Activated T-cell treated with anti-CD3 and anti-CD28 coated beads for 24 hours (primary cell): ENCODE measurements around the gene PSTPIP1.

ENCODE experiments used
- DNase-seq: peaks from one replicate; pipeline ENCODE4 v3.0.0-alpha.2; 2020; ENCODE audit warnings: low read depth

The PSTPIP1 gene

DNA sequence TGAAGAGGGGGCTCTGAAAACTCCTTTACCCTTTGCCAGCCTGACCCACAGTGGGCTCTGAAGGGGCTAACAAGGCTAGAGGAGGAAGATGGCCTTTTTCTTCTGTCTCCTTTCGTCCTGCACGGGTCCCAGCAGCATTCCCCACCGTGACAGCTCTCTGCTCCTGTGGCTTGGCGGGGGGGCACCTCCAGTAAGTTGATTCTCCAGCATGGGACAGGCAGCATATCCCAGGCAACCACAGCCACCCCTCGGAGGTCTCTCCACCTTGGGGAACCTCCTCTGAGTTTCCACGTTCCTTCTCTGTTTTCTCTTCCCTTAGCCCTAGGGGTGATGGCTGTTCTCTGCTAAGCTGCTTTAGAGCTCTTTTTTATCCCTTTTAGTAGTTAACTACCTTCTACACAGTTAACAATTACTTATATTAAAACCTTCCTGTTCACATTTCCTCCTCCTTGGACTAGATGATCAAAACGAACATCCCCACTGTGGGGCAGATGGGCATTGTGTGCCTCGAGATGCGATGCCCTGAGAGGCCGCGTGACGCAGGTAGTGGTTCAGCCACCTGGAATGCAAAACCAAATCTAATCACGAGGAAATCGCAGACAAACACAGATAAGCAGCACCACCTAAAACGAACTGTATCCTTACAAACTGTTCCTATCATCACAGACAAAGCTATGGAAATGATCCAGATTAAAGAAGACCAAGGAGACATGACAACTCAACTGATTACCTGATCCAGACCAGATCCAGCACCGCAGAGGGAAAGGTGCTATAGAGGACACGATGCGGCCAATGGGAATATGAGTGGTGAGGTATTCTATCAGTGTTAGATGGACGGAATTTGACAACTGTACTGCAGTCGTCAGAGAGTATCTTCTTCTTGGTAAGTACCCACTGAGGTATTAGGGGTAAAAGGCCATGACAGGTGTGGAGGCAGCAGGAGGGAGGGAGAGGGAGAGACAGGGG lies 48.3 kb downstream of the PSTPIP1 start:
- no peak for DNase-seq

DNA sequence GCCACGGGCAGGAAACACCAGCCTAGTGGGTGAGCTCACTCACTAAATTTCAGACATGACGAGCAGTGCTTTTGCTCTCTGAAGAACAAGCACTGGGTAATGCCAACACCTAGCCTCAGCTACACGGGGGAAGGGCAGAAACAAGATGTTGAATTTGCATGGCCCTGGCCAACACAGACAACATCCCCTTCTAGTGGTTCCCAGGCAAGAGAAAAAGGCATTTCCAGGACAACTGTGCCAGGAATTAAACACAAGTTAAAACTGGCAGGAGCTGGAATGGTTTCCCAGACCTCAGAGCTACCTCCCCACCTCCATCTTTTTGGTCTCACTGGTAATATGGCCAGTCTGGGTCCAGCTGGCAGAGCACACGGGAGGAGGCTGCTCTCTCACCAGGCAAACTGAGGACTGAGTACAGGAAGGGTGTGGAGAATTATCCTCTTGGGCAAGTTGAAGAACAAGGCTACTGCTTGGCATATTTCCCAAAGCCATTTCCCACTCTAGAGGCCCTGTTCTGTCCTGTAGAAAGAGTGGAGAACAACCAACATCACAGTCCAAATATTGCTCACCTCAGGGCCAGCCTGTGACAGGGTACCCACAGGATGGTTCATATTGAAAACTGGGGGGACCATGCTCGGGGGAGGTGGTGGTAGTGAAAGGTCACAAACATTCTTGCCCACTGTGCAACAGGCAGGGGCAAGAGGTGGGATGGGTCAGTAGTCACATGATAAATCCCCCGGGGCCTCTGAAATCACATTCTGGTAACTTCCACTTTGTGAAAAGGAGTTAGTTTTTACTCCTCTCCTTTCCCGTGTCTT lies 49.5 kb downstream of the PSTPIP1 start:
- DNase-seq, result no peak

DNA sequence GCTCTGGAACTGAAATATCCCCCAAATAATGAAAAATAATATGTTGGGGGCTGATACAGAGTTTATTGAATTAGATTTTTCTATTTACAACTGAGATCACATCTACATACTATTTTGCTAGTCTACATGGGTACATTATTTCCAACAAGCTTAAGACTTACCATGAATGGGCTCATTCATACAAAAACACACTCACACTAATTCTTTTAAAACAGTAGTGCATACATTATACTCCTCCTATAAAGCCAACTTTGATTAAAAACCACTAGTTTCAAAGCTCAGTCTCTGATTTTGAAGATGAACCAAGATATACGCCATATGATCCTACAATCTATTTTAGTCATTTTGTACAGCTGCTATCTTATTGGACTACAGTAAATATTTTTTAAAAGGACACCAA lies 51.1 kb downstream of the PSTPIP1 start:
- no peak for DNase-seq

DNA sequence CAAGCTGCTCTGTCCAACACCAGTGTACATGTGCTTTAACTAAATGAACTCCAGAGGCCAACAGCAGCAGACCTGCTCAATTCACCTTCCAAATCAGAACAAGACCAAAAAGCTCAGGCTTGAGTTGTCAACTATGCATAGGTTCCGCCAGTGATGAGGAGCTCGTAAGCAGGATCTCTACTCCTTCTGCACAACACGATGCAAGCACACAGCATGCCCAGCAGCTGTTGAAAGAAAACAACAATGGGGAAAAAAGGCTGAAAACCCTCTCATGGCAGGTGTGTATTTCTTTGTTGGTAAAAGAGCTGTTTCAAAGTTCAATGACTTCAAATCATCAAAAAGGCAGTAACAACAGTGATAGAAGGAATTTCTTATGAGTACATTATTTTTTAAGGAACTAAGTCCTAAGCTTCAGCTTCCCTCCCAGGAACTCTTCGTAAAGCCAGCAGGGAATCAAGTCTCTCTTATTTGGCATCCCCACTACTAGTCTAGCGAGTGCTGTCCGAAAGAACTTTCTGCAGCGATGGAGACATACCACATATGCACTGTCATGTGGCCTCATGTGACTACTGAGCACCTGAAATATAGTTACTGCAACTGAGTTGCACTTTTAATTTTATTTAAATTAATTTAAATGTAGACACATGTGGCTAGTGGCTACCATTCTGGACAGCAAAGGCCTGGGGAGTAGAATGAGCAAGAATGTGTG lies 51.9 kb downstream of the PSTPIP1 start:
- no peak for DNase-seq

DNA sequence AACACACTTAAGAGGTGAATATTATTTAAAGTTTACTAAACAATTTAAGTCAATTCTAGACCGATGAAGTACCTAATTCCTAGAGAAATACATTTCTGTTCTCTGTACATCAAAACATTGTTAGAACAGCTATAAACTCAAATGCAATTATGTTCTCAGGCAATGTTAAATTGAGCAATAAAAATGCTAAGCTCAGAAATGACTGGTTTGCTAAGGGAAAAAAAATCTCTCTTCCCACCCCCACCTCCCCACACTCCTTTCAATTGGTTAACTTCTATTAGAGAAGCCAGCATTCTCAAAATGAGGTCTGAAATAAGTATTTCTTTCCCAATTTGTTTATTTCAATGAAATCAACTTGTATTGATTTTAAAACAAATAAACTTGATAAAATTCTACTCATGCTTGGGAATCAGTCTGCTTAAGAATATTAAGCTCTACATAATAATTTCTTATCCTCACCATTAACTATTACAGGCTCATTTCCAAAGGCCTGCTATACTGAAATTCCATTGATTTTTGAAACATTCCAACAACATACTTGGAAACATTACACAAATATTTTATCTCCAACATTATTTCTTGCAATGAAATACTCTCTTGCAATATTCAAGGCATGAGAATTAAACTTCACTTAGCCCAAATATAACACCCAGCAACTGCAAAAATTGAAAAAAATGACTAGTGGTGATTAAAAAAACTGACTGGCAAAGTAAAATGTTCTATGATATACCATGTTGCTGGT lies 53.4 kb downstream of the PSTPIP1 start:
- DNase-seq, result no peak

DNA sequence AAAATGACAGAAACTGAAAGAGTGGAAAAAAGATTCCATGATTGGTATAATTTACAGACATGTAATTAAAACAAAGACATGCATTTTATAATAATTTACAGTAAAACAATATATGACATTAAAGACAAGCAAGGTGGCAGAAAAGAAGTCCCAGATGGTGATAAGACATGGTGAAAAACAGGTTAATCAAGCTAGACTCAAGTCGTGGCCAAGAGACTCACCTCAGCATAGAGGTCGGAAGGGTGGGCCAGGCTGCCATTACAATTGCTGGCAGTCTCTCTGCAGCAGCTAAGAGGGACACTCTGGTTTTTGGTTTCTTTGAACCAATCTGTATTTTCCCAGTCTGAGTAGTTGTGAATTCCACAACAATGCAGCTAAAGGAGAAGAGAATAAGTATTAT lies 57.6 kb downstream of the PSTPIP1 start:
- no peak for DNase-seq

DNA sequence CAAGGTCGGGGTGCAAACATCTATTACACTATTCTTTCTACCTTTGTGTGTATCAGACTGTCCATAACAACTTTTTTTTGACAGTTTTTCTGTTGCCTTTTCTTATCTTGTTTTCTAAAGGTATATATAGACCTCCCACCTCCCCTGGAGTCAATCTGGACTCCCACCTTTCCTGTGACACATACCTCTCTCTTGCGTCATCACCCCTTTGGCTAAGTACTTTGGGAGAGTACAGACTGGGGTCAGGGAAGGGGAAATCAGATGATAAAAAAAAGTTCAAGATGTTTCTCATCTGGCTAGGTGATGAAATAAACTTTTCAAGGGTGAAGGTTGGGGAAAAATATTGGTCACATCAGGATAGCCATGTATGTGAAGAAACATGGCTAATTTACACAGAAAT lies 58.8 kb downstream of the PSTPIP1 start:
- DNase-seq, result no peak

DNA sequence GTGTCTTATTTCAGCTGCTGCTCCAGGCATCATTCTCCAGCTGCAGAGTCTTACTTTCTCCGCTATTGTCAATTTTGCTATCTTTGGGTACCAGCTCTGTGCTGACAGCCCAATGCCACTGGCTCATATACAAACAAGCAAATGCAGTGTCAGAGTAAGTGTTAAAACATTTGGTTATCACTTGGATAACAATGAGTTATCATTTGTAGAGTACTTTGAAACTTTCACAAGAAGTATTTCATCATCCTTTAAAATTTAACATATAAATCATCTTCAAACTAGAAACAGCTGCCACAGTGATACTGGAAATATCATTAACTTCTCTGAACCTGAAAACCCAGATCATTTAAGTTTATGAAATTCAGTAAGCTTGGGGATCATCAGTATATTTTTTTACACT lies 62.1 kb downstream of the PSTPIP1 start:
- DNase-seq, result no peak

DNA sequence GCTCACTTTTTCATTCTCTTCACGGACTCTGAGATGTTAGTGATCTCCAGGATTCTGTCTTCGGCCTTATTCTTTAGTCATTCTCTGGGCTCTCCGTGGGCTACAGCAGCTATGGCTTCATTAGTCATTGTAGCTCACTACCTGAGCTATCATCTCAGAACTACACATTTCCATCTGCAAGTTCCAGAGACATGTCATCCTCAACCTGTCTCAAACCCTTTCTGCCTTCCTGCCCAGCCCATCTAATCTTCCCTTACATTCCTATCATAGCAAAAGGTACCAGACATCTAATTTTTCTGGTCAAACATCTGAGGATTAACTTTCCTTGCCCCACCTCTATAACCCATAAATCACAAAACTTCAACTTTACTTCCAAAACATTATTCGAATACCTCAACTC lies 62.8 kb downstream of the PSTPIP1 start:
- no peak for DNase-seq

DNA sequence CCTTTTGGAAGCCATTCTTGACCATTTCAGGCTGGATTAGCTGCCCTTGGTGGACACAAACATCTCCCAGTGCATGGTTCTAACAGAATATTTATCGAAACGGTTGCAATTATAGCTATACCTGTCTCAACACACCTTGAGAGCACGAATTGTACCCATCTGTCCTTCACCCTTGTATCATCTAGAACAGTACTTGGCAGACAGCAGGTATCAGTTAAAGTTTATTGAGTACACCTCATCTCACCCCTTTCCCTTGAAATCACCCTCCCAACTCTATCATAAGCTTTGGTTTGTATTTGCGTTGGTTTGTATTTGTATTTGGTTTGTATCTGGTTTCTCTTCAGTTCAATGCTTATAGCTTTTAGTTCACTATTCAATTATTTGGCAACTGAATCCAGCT lies 63.5 kb downstream of the PSTPIP1 start:
- no peak for DNase-seq

DNA sequence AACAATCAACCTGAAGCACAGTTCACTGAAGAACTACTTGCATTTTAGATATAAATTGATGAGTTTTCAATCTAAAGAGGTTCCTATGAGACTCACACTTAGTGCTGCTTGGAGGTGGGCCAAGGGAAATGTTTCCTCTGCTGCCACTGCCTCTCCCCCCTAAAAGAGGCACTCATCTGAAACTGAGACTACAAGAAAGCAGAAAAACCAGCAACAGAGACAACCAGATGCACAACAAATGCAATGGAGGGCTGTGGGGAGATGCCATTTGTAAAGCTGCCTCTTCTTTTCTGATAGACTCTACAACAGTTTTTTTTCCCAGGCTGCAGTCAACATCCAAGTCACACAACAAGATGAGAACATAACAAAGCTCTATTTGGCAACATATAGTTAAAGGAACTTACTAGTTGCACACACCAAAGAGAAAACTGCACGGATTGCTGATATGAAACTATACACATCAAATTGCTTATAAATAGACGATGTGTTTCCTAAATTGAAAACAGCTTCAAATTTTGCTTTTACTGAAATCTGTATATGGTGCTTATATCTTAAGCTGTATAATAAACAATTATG lies 64.9 kb downstream of the PSTPIP1 start:
- no peak for DNase-seq

DNA sequence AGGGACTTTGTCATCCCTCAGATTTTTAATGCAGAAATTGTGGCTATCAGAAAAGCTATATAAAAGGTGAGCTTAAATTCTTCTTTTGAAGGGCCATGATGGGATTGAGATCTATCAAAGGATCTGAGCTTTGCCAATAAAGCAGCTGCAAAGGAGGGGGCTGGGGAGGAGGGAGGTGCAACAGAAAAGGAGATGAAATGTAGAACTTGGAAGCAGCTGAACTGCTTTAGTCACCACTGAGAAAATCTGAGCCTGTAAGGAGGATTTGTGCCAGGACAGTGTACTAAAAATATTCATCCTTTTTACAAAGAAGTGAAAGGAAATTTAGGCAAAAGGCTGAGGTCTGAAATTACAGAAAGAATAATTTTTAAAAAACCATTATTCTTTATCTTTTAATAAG lies 65.6 kb downstream of the PSTPIP1 start:
- DNase-seq, result no peak

DNA sequence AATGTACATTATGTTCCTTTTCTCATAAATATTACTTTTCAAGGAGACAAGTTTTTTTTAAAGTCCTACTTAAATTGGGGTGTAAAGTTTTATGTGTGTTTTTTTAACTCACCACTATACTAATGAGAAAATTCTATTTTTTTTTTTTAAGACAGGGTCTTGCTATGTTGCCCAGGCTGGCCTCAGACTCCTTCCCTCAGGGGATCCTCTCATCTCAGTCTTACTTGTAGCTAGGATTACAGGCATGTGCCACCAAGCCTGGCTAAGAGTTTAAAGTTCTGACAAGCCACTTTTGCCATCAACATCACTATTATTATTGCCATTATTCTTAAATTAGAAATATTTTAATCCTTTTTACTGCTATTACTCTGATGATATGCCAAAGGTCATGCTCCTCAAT lies 68.3 kb downstream of the PSTPIP1 start:
- DNase-seq, result no peak

DNA sequence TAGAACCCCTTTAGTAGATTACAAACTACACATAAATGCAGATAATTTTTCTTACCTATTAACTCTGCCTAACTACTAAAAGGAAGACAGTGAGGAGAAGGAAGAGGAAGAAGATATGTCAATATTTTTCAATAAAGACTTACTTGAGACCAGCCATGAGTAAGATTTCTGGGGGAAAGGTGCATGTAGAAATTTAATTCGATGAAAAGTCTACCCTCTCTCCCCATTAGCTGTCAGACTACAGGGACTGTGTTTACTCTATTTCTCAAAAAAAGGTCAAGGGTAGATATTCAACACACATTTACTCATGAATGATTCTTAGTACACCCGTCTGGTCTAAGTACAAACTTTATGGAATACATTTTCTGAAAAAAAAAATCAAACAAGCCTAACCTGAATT lies 69.1 kb downstream of the PSTPIP1 start:
- no peak for DNase-seq

DNA sequence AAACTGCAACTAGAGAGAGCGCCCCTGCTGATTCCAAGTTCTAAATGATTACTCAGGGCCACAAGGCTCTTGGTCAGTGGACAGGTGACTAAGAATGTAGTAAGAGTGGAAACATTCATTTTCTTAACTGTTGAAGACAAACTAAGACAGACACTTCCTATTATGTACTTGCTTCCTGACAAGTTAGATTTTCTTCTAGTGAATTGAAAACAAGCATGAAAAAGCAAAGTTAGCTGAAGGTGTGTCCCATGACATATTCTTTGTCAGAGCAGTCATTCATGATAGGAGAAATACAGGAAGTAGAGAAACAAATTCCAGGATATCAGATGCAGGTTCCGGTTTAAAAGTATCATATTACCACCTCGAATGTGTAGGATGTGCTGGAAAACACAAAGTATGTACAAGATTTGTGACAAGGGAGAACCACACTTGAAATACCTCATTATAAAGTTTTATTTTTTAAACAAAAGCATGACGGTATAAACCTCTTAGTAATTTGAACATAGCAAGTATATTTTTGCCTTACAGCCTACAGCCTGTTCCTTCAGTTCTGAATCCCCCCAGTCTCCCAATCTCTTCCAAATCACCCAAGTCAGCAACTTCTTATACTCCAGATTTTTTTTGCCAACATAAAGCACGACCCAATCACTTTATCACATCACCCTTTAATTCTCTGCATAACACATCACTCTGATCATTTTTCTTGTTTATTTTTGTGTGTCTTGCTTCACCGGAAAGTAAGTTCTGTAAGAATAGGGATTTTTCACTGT lies 69.8 kb downstream of the PSTPIP1 start:
- DNase-seq, result no peak

DNA sequence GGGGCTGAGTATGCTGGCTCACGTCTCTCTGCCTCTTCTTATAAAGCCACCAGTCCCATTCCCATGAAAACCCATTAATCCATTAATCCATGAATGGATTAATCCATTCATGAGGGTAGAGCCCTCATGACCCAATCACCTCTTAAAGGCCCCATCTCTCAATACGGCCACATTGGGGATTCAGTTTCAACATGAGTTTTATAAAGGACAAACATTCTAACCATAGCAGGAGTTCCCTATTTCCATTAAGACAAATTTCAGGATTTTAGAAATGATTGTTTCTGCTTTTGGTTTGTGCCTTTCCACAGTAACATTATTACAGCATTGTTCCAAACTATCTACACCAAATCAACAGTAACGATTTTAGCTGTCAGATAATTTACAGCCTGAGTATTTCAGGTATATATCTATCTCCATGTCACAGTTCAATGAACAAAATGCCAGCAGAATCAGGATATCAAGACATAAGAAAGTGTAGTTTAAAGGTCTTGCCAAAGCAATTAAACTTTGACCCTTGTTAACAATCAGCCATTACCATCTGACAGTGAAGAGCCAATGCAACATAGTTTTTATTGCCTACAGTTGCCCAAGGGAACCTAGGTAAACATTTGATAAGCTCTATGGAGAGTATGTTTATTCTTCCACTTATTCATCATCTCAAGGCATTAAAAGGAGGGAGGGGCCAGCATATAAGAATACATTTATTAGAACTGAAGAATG lies 72.2 kb downstream of the PSTPIP1 start:
- DNase-seq, result no peak

DNA sequence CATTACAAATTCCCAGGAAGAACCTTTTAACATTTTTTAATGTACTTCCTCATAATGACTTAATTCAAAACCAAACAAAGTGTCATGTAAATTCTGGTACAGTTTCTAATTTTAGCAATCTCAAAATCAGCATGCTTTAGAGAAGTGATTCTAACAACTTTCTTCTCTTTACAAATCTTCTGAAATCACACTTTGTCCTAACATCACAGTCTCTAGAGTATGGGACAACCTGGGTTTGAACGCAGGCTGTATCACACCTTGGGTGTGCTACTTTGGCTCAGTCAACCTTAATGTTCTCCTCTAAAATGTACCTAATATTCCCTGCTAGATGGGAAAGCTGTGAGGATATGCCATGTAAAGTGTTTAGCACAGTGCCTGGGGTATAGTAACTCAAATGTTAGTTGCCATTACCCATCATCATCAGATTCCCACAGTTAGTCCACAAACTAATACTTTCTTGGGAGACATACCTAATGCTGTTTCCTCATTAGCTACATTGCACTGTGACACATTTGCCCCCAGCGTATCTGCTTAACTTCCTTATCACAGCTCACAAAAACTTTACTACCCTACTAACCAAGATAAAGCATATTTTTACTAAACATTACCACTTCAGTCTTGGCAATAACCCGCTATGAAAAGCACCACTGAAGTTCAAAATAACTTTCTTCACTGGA lies 72.9 kb downstream of the PSTPIP1 start:
- DNase-seq, result no peak

DNA sequence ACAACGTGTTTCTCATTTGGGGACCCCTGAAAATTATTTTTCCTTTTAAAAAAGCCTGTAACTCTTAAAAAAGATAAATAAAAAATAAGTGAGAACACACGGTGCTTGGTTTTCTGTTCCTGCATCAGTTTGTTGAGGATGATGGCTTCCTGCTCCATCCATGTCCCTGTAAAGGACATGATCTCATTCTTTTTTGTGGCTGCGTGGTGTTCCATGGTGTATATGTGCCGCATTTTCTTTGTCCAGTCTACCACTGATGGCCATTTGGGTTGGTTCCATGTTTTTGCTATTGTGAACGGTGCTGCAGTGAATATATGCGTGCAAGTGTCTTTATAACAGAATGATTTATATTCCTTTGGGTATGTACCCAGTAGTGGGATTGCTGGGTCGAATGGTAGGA lies 73.7 kb downstream of the PSTPIP1 start:
- DNase-seq, result no peak

DNA sequence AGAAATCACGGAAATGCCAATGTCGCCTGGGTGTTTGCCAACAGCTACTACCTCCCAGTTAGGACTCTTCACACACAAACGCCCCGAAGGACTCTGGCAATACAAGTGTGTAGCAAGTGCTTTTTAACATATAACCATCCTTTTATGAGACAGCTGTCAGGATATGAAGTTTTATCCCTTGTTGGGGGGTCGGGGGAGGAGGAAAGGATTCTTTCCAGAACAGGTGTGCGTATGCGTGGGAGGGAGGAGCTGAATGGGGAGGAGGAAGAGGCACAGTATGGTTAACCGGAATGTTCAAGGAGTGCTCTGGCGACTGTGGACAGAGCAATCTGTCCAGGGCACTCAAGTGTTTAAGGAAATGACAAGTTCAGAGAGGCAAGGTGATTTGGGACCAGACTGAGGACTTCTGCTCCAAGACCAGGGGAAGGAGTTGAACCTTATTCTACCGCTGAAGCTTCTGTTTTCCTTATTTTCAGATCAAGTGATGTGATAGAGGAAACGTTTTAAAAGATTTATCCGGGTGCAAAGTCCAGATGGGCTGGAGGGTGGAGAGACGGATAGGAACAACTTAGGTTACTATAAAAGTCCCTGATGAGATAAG lies 74.7 kb downstream of the PSTPIP1 start:
- no peak for DNase-seq
